B cell (primary cell): ENCODE results near the gene PBX2.

Experiments
- CTCF ChIP-seq: fragments of 200-600 bp; IDR thresholded peaks from one replicate; pipeline ENCODE4 v1.8.0; 2022; ENCODE audit warnings: antibody characterized with exemption, mild to moderate bottlenecking
- EZH2 ChIP-seq: IDR thresholded peaks from 2 replicates; pipeline ENCODE4 v1.6.1; 2012; ENCODE audit warnings: borderline replicate concordance, low read depth, mild to moderate bottlenecking, moderate library complexity, low read length; ENCODE audit not compliant: insufficient read depth, poor library complexity, severe bottlenecking

GRCh38 chr6:32158052-32158451 lies 31.9 kb downstream of the PBX2 start:
- no peak for TF ChIP-seq EZH2
- no peak for TF ChIP-seq CTCF
